Measurements from ENCODE around the gene LSR. TPM values are rescaled to one million over a fixed set of nuclear protein-coding genes. Genes with fewer than 3 reads are reported as not detected.
A peak's percentile ranks its signal among the peaks of the same experiment; 100 is the strongest.

The LSR gene
- total and polyA plus RNA-seq, 2 donors from 2014 or later, result 37.9 to 87.2 TPM

- FAIRE-seq (no peak), DNase-seq (peak in 1 of 5 donors; percentile 40)
- no peaks in the 10 kb centered on the region for H3K9me3 ChIP-seq (ENCODE audit: control insufficient read depth in 2 of 3, insufficient read depth in 1 of 3, low read length in 3 of 3)
- no peaks in the 10 kb centered on the region for H3K36me3 ChIP-seq (ENCODE audit: control insufficient read depth in 2 of 3, insufficient read depth in 3 of 3, low read length in 3 of 3)
- no peaks in the 10 kb centered on the region for H3K27me3 ChIP-seq (ENCODE audit: control insufficient read depth, insufficient read depth, low read length)
- H3K4me1 ChIP-seq (ENCODE audit: control insufficient read depth in 2 of 3, insufficient read depth in 2 of 3, low read depth in 1 of 3, low read length in 3 of 3), result no peaks in the 10 kb centered on the region
- no peak overlapping the region for H3K9ac ChIP-seq (ENCODE audit: low read length in 3 of 3)
- H3K27ac ChIP-seq (ENCODE audit: low read depth in 2 of 2, low read length in 2 of 2), result no peak overlapping the region
- TF ChIP-seq CTCF (IDR thresholded peaks at IDR 0.05; ENCODE audit: borderline replicate concordance, extremely low read depth, insufficient read depth), result no peak
- H3K4me3 ChIP-seq (ENCODE audit: low read length in 3 of 3), result no peak overlapping the region
- intact Hi-C loops (cut with DNase I), result no loop called here
Measured at GRCh38 chr19:35292421-35293362, 43.9 kb downstream of the LSR start.

GRCh38 chr19:35293363-35293739, 44.5 kb downstream of the LSR start:
- H3K9me3 ChIP-seq (ENCODE audit: control insufficient read depth in 2 of 3, insufficient read depth in 1 of 3, low read length in 3 of 3), result peaks cover 0 to 2% (median 0%) of the 10 kb centered on the region in 3 donors
- H3K4me3 ChIP-seq (ENCODE audit: low read length in 3 of 3), result no peak overlapping the region
- H3K27me3 ChIP-seq (ENCODE audit: control insufficient read depth, insufficient read depth, low read length), result no peaks in the 10 kb centered on the region
- FAIRE-seq, result no peak
- no peak for DNase-seq
- no peaks in the 10 kb centered on the region for H3K36me3 ChIP-seq (ENCODE audit: control insufficient read depth in 2 of 3, insufficient read depth in 3 of 3, low read length in 3 of 3)
- H3K27ac ChIP-seq (ENCODE audit: low read depth in 2 of 2, low read length in 2 of 2), result no peak overlapping the region
- no peak for TF ChIP-seq CTCF (IDR thresholded peaks at IDR 0.05; ENCODE audit: borderline replicate concordance, extremely low read depth, insufficient read depth)
- no peaks in the 10 kb centered on the region for H3K4me1 ChIP-seq (ENCODE audit: control insufficient read depth in 2 of 3, insufficient read depth in 2 of 3, low read depth in 1 of 3, low read length in 3 of 3)
- H3K9ac ChIP-seq (ENCODE audit: low read length in 3 of 3), result no peak overlapping the region
- intact Hi-C loops (cut with DNase I), result no loop called here

GRCh38 chr19:35293808-35294207, 45.0 kb downstream of the LSR start:
- FAIRE-seq (no peak), DNase-seq (peak in 1 of 5 donors; percentile 55)
- Histone ChIP-seq H3K36me3 (ENCODE audit: control insufficient read depth in 2 of 3, insufficient read depth in 3 of 3, low read length in 3 of 3) (no peaks in the 10 kb centered on the region), H3K9me3 (ENCODE audit: control insufficient read depth in 2 of 3, insufficient read depth in 1 of 3, low read length in 3 of 3) (peaks cover 0 to 2% (median 0%) of the 10 kb centered on the region in 3 donors), H3K27ac (ENCODE audit: low read depth in 2 of 2, low read length in 2 of 2) (no peak overlapping the region), H3K4me3 (ENCODE audit: low read length in 3 of 3) (no peak overlapping the region), H3K9ac (ENCODE audit: low read length in 3 of 3) (no peak overlapping the region), H3K4me1 (ENCODE audit: control insufficient read depth in 2 of 3, insufficient read depth in 2 of 3, low read depth in 1 of 3, low read length in 3 of 3) (no peaks in the 10 kb centered on the region), H3K27me3 (ENCODE audit: control insufficient read depth, insufficient read depth, low read length) (no peaks in the 10 kb centered on the region)
- intact Hi-C loops (cut with DNase I), result no loop called here
- no peak for TF ChIP-seq CTCF (IDR thresholded peaks at IDR 0.05; ENCODE audit: borderline replicate concordance, extremely low read depth, insufficient read depth)
